T1000 (cell line): ENCODE results near the gene DIDO1.
"Not testable (repeated sequence)": the region's sequence is repeated elsewhere in the genome, so short reads cannot be mapped to it uniquely, and the experiment has no call there.

Source experiments
- DNase-seq: peaks from one replicate; lab custom pipeline; 2025; ENCODE audit warnings: mixed read lengths; lab: John Stamatoyannopoulos, UW

DIDO1 gene

GRCh38 chr20:62962891-62963613 lies 36.7 kb upstream of the DIDO1 start:
- DNase-seq = no peak

- DNase-seq = no peak
Measured at GRCh38 chr20:62962221-62962879, 36.0 kb upstream of the DIDO1 start.

- DNase-seq = no peak
Measured at GRCh38 chr20:62961799-62962198, 35.5 kb upstream of the DIDO1 start.

GRCh38 chr20:62961310-62961783 lies 35.0 kb upstream of the DIDO1 start:
- peak; percentile 77 for DNase-seq

- not testable (repeated sequence) for DNase-seq
Measured at GRCh38 chr20:62960446-62961309, 34.4 kb upstream of the DIDO1 start.

DNA sequence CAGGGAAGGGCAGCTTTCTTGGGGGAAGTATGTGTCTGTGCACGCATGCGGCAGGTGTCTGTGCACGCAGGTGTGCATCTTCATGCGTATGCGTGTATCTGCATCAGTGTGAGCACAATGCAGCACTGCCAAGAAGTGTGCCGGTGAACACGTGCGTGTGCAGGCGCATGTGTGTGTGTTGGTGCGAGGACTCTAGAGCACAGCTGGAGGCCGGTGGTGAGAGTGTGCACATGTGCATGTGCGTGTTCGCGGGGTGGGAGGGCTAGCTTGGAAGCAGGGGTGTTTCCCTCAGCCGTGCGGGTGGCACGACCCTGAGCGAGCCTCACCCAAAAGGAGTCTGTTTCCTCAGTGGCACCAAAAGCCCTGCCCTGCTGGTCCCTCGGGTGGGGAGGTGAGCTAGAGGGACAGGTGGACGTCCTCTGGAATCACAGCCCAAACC lies 33.7 kb upstream of the DIDO1 start:
- DNase-seq = no peak

DNA sequence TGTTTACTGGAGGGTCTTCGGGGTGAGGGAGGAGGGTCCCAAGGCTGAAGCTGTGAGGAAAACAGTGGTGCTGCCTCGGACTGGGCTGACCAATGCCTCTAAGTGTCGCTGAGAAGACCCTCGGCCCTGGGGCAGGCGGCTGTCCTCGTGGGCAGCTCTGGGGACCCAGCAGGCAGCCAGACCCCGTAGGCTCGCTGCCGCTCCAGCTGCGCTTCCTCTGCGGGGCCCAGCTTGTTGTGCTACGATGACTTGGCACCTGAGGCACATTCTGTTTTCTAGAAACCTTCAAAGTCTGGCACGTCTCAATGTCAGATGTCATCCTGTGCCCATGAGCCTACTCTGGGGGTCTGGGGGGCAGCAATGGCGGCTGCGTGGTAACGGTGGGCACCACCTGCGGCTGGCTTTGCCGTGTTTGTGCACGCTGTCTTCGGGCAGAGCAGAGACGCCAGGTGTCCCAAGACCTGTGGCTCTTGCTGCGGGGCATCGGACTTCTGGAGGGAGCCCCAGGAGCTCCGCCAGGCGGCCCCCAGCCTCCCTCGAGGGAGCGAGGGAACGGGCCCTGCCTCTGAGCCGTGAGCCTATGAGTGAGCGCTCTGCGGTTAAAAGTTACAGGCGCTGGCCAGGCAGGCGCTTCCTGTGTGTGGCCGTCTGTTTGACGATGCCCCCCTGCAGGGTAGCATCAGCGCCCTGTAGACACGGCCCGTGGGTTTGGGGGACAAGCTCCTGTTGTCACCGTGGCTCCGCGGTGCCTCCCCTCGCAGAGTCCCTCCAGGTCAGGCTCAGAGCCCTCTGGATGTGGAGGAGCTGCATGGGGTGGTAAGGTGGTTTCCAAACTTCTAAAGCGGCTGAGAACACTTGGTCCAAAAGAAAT lies 33.0 kb upstream of the DIDO1 start:
- no peak for DNase-seq

- no peak for DNase-seq
Measured at GRCh38 chr20:62958388-62959100, 32.2 kb upstream of the DIDO1 start.

GRCh38 chr20:62957136-62958117 lies 31.1 kb upstream of the DIDO1 start:
- no peak for DNase-seq

GRCh38 chr20:62956387-62957135 lies 30.3 kb upstream of the DIDO1 start:
- DNase-seq = no peak

- no peak for DNase-seq
Measured at GRCh38 chr20:62955519-62956386, 29.4 kb upstream of the DIDO1 start.

DNA sequence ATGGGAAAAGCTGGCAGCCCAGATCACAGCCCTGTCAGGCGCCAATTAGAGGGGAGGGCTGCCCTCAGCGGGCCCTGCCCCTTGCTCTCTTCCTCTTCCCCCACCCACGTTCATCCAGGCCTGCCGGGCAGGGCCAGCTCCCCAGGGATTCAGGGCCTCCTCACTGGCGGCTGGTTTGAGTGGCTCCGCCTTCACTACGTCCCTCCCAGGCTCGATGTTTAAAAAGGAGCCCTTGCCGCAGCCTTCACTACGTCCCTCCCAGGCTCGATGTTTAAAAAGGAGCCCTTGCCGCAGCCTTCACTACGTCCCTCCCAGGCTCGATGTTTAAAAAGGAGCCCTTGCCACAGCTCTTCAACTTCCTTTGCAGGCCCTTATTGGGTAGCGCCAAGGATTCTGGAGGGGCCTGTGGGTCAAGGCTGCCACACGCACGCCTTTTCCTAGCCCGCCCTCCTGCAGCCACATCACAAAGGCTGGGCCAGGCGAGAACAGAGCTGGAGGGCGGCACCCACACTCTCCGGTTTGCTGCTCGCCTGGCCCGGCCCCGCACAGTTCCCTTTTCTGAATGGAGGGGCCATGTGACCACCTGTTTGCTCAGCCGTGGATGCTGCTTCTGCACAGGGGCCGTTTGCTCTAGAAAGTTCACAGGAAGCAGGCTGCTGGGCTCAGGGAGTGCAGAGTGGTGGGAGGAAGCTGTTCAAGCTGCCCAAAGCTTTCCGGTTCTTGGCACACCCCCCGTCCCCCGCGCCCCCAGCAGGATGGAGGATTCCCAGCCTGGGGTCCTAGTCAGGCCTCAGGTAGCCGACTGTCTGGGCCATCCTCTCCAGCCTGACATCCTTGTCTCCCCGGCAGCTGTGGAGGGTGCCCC lies 27.8 kb upstream of the DIDO1 start:
- peak; percentile 41 for DNase-seq

DNA sequence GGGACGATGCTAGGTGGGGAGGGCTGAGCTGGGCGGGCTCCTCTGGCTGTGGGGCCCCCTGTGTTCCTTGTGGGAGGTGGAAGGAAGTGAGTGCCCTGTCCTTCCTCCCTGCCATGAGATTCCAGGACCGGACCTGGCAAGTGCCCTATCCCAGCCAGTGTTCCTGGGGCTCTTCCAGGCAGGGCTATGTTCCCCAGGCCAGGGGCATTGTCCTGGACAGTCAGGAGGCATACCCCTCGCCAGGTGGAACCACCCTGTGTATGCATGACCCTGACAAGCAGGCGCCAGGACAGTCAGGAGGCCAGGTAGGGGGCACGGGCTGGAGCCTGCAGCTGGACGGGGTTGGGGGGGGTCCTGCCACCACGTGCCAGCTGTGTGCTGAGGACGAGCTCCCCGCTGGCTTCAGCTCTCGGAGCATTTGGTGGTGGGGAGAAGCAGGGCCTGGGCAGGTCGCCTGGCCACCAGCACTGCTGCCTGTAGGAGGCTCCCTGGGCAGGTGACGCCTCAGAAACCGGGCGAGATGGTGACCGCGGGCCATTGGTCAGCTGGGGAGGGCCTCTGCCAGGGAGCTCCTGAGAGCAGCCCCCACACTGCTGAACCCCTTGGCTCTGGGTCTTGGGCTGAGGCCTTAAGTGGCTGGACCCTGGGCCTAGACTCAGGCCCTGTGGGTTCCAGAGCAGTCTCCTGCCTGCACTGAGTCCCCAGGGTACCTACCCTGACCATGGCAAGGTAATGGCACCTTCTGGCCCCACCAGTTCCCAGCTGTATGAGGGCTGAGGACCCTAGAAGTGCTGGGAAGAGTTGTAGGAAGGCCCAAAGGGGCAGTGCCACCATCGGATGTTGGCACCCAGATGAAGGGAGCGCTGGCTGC lies 26.9 kb upstream of the DIDO1 start:
- DNase-seq = no peak

- no peak for DNase-seq
Measured at GRCh38 chr20:62952373-62952967, 26.2 kb upstream of the DIDO1 start, which contains the start of gene SLC17A9. TSS of gene SLC17A9 (plus strand) at chr20:62952709. CDS start at chr20:62952831, 122 bp downstream.

- no peak for DNase-seq
Measured at GRCh38 chr20:62951896-62952372, 25.6 kb upstream of the DIDO1 start.
